Measurements from ENCODE around the gene IPPK. TPM values are rescaled to one million over a fixed set of nuclear protein-coding genes. Genes with fewer than 3 reads are reported as not detected.

The IPPK gene
- total RNA-seq, 3 donors from 2014 or later: 5.8 to 22.8 (median 12.1) TPM

GRCh38 chr9:92655366-92655765 lies 14.6 kb downstream of the IPPK start:
- Histone ChIP-seq H3K27me3 (no peaks in the 10 kb centered on the region), H3K4me3 (no peak overlapping the region), H3K9me3 (no peaks in the 10 kb centered on the region), H3K4me1 (no peaks in the 10 kb centered on the region), H3K27ac (peak overlapping the region; percentile 33 to 44), H3K36me3 (no peaks in the 10 kb centered on the region)
- intact Hi-C loops (cut with DNase I; ENCODE audit: low total_unique reads): no loop called here
- no peak for TF ChIP-seq POLR2AphosphoS5 (IDR thresholded peaks at IDR 0.05)
- no peak for TF ChIP-seq CTCF (IDR thresholded peaks at IDR 0.05)
- TF ChIP-seq POLR2A (IDR thresholded peaks at IDR 0.05): no peak
- DNase-seq (ENCODE audit: low spot score in 2 of 2): no peak

- Histone ChIP-seq H3K4me3 (no peak overlapping the region), H3K27me3 (no peaks in the 10 kb centered on the region), H3K9me3 (no peaks in the 10 kb centered on the region), H3K36me3 (no peaks in the 10 kb centered on the region), H3K4me1 (no peaks in the 10 kb centered on the region), H3K27ac (peak overlapping the region; percentile 33 to 44)
- intact Hi-C loops (cut with DNase I; ENCODE audit: low total_unique reads): no loop called here
- peak; percentile 28 to 50 for DNase-seq (ENCODE audit: low spot score in 2 of 2)
- TF ChIP-seq CTCF (IDR thresholded peaks at IDR 0.05): no peak
- TF ChIP-seq POLR2A (IDR thresholded peaks at IDR 0.05): no peak
- no peak for TF ChIP-seq POLR2AphosphoS5 (IDR thresholded peaks at IDR 0.05)
Measured at GRCh38 chr9:92654481-92655301, 15.2 kb downstream of the IPPK start.

- Histone ChIP-seq H3K36me3 (no peaks in the 10 kb centered on the region), H3K4me1 (no peaks in the 10 kb centered on the region)
- TF ChIP-seq POLR2AphosphoS5 (IDR thresholded peaks at IDR 0.05) (no peak), CTCF (IDR thresholded peaks at IDR 0.05) (no peak), POLR2A (IDR thresholded peaks at IDR 0.05) (no peak)
Measured at GRCh38 chr9:92652461-92652860, 17.5 kb downstream of the IPPK start.

GRCh38 chr9:92650839-92651621 lies 18.9 kb downstream of the IPPK start:
- intact Hi-C loops (cut with DNase I; ENCODE audit: low total_unique reads): no loop called here

More at GRCh38 chr9:92652461-92652860, 17.5 kb downstream of the IPPK start:
- no peaks in the 10 kb centered on the region for H3K9me3 ChIP-seq
- intact Hi-C loops (cut with DNase I; ENCODE audit: low total_unique reads): no loop called here
- no peaks in the 10 kb centered on the region for H3K27me3 ChIP-seq
- H3K4me3 ChIP-seq: no peak overlapping the region
- no peak for DNase-seq (ENCODE audit: low spot score in 2 of 2)
- H3K27ac ChIP-seq: no peak overlapping the region

More at GRCh38 chr9:92650839-92651621, 18.9 kb downstream of the IPPK start:
- Histone ChIP-seq H3K27ac (peak overlapping the region in 1 of 2 donors; percentile 41), H3K36me3 (peaks cover 4% of the 10 kb centered on the region), H3K4me3 (peak overlapping the region in 1 of 3 donors; percentile 18), H3K9me3 (no peaks in the 10 kb centered on the region), H3K4me1 (no peaks in the 10 kb centered on the region), H3K27me3 (no peaks in the 10 kb centered on the region)
- DNase-seq (ENCODE audit: low spot score in 2 of 2): peak in 1 of 2 donors; percentile 40
- TF ChIP-seq POLR2AphosphoS5 (IDR thresholded peaks at IDR 0.05) (no peak), CTCF (IDR thresholded peaks at IDR 0.05) (no peak), POLR2A (IDR thresholded peaks at IDR 0.05) (no peak)
